Uterus (tissue), 2 donors: Measurements from ENCODE around the gene CPNE7.

ENCODE experiments used
- CTCF ChIP-seq, 4 experiments: fragments of 200-600 bp in 2 of 4; fragments of 450-650 bp in 2 of 4; sonication (generic) in 2 of 4; IDR thresholded peaks; one replicate each; pipeline ENCODE4 v1.5.1; 2016 to 2019; ENCODE audit warnings: antibody characterized with exemption in 4 of 4, mild to moderate bottlenecking in 2 of 4, moderate library complexity in 1 of 4
- POLR2A ChIP-seq, 2 donors: fragments of 450-650 bp; IDR thresholded peaks; one replicate each; pipeline ENCODE4 v1.6.1; 2016; ENCODE audit warnings: antibody characterized with exemption in 2 of 2, mild to moderate bottlenecking in 1 of 2, moderate library complexity in 1 of 2

- TF ChIP-seq POLR2A (IDR thresholded peaks at IDR 0.05) (no peak), CTCF (IDR thresholded peaks at IDR 0.05) (no peak)
Measured at GRCh38 chr16:89567656-89568594, 7.6 kb upstream of the CPNE7 start.
